ENCODE results near the gene COASY. TPM values are rescaled to one million over a fixed set of nuclear protein-coding genes. Genes with fewer than 3 reads are reported as not detected.
"Not testable (repeated sequence)": the region's sequence is repeated elsewhere in the genome, so short reads cannot be mapped to it uniquely, and the experiment has no call there.

The COASY gene
- total RNA-seq, 1 experiment from 2014 or later = 26.8 TPM

DNA sequence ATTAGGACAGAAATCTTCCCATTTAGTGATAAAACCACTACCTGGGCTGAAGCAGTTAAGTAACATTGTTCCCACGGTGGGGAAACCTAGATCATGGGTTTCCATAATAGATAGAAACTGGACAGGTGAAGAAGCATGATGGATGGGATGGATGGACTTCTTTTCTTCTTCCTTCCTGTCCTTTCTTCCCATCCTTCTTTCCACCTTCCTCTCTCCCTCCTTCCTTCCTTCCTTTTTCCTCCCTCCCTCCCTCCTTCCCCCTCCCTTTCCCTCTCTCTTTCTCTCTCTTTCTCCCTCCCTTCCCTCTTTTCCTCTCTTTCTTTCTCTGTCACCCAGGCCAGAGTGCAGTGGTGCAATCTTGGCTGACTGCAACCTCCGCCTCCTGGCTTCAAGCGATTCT lies 12.5 kb downstream of the COASY start:
- DNase-seq (ENCODE audit: low spot score) = no peak

DNA sequence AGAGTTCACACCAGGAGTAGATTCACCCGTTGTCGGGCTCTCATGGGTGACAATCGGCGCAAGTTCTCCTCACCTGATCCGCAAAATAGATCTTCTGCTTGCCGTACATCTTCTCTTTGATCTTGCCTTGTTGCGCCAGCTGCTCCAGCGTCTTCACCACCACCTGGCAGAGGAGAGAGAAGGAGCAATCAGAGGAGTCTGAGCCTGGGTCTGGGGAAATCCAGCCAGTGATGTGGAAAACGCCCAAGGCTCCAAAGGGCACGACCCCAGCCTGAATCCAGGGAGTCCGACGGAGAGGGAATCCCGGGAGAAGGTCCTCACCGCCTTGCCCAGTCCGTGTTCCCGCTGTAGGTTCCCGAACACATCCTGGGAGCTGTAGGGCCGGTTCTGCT lies 15.2 kb downstream of the COASY start:
- DNase-seq (ENCODE audit: low spot score) = no peak

DNA sequence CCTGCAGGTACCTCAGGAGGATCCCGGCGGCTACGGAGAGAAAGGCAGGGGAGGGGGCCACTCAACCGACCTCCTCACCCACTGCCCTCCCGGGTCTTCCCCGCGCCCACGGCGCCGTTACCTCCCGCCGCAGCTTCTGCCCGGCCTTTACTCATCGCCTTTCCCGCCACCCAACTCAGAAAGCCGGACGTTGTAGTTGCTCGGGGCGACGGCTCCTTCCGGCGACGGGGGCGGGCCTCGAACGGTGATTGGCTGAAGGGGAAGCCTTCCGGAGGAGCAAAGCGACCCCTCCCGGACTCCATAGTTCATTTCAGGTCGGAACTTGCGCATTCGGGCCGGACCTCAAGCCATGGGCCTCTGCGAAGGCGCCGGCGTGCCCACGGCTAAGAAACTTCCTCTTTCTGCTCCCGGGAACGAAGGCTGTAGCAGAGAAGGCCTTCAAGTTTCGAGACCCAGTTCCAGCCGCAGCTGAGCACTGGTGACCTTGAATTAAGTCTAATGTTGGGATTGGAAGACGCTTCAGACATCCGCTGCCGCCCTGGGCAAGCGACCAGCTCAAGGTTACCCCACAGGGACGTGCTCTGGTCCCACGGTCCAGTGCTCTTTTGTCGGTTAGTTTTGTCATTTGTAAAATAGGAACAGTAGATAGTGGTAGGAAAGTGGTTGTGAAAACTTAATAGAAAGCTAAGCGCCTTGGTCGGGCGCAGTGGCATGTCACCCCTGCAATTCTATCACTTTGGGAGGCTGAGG lies 15.8 kb downstream of the COASY start, which contains the start of gene PSMC3IP:
PSMC3IP (minus strand) TSS at position 198 of the 750 bp plus-strand sequence; CDS start at position 155, 43 bp downstream.
- DNase-seq (ENCODE audit: low spot score) = peak; percentile 89

DNA sequence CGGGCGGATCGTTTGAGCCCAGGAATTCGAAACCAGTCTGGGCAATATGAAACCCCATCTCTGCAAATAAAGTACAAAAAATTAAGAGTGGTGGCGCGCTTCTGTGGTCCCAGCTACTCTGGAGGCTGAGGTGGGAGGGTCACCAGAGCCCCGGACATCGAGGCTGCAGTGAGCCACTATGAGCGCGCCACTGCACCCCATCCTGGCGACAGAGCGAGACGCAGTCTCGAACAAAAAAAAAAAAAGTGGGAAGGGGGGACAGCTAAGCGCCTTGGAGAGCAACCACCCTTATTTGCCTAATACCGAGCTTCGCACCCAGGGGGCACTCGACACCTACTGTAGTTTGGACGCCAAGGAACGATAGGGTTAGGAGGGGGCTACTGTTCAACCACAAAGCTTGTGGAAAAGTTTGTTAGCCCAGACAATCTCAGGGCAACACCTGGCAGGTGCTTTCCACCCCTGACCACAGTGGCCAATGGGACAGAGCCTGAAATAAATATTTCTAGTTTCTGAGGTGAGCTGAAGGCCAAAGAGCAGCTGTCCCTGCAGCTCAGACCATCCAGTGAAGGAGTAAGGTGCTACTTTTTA lies 16.4 kb downstream of the COASY start:
- DNase-seq (ENCODE audit: low spot score) = peak; percentile 70

DNA sequence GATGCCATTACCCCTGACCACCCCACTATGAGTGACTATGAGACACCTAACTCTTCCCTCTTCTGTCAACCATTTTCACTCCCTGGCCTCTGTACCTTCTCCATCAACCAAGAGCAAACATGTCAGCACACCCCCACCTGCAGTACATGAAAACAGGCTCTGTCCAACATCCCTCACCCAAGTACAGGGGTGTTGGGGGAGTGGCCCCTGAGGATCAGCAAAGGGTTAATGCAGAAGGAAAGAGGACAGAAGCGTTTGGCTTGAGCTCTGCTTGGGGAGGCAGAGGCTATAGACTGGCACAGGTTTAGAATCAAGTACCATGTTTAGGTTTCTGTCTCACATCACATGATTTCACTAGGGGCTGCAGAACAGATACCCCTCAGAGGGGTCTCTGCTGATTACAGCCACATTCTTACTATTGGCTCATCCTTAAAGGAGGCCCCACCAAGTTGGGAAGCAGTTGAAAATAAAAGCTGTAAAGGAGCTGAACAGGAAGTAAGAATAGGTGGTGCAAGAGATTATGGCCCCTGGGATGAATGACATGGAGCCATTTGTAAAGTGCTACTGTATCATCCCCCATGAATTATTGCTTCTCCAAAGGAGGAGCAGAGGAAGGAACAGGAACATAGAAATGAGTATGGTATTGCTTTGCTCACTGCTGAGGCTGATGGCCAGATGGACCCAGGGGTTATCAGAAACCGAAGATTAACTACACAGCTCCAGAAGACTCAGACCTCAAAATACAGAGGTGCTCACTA lies 18.0 kb downstream of the COASY start:
- DNase-seq (ENCODE audit: low spot score) = no peak

DNA sequence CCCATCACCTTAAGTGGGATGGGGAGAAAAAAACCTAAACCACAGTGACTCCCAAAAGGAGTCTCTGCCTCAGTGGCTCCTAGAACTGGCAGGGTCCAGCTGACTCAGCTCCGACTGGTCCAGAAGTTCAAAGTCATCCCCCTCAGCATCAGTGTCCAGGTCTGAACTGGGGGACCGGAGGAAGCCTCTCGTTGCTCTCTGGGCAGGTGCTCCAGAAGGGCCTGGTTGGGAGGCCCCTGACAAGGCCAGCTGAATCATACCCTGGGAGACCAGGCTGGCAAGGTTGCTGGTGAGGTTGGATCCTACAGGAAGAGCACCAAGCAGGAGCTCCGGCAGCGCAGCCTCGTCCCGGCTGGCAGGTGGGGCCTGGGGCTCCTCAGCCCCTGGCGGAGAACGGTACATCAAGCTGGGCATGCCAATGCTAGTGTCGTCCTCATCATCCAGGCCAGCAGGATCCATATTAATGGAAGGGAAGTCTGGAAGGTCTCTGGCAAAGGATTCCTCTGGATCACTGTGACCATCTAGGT lies 19.9 kb downstream of the COASY start:
- no peak for DNase-seq (ENCODE audit: low spot score)

DNA sequence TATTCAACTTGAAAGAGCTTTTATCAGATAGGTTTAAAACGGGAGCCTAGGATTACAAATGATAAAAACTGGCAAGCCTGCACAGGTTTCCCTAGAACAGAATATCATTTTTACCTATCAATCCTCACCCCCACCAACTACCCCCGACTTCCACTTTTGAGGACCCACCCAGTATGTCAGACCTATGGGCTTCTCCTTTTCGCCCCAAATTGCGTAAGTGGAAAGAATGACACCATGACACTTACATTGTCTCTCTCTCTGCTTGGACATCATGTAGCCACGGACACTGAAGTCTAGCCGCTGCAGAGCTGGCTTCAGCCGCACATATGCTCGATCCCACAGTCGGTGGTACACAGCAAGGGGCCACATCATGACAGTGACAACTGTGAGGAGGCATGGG lies 22.9 kb downstream of the COASY start:
- DNase-seq (ENCODE audit: low spot score) = no peak

DNA sequence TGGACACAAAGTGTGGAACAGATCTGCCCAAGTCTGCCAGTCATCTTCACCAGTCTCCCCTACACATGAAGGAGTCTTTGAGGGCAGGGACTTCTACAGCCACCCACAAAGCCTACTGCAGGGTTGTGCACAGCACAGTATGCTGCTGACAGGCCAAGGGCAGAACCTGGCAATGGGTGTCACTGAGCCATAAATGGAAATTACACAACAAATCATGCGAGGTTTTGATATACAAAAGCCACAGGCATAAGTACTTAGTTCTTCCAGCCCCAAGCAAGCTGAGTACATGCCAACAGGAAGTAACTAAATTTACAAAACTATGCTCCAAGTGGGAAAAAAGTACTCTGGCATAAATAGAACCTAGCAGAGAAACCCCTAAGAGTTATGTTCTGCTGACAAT lies 23.4 kb downstream of the COASY start:
- DNase-seq (ENCODE audit: low spot score) = no peak

DNA sequence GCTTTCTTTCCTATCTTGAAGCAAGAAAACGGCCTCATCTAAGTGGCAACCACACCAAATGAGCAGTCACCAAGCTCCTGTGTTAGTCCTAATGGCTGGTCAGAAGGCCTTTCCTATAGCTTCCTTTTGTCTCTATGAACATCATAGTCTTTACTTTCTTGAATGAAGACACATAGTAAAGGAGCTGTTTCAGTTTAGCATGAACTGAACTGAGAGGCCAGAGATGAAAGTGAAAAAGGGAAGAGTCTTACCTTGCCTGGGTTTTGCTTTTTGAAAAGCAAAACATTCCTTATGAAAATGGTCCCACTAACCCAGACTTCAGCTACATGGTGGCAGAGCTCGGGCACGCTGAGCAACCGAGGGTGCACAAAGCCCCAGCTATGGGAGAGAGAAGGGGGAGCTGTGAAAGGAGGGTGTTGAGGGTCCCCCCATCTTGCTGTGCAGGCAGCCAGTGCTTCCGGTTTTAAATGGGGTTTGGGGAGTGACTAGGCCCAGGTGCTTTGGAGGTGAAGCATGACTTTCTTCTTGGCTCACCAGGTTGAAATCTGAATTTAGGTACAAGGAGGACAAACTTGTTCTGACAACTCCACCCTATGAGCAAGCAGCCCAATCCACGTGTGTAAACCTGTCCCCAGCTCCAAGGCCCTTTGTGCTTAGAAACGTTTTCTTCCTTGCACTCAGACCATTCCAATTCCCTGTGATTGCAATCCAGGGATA lies 24.7 kb downstream of the COASY start:
- no peak for DNase-seq (ENCODE audit: low spot score)

DNA sequence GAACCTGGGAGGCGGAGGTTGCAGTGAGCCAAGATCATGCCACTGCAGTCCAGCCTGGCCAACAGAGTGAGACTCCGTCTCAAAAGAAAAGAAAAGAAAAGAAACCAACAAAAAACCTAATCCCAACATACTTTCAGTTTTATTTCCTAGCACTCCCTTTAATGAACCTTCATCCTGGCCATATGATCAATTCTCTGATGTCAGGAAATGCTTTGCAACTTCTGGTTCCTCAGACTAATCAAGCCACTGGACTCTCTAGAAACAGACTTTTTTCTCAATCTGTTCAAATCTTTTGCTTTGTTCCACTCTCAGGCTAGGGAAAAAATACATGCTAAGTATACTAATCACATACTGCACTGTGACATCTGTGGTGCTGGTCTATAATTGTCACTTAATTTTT lies 28.9 kb downstream of the COASY start:
- no peak for DNase-seq (ENCODE audit: low spot score)

DNA sequence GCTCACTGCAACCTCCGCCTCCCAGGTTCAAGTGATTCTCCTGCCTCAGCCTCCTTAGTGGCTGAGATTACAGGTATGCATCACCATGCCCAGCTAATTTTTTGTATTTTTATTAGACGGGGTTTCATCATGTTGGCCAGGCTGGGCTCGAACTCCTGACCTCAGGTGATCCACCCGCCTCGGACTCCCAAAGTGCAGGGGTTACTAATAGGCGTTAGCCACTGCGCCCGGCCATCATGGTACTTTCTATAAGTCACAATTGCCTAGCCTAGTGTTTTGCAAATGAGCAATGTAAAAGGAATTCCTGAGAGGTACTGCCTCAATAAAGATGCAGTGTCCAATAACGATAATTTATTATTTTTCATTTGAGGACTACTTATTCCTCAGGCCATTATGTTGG lies 29.5 kb downstream of the COASY start:
- no peak for DNase-seq (ENCODE audit: low spot score)

DNA sequence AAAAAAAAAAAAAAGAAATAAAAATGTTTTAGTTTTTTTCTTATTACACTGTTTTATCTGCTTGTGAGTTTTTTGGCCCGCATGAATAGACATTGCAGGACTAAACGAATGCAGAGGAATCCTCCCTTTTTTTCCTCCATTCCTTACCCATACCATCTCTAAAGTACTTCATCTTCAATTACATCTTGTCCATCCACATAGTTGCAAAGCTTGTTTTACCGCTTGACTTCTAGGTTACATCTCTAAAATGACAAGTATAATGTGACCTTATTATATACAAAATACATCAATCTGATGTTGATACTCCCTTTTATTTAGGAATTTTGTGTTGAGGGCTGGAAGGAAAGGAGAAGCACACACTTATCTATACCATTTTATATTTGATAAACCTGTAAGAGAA lies 34.4 kb downstream of the COASY start:
- DNase-seq (ENCODE audit: low spot score) = no peak

DNA sequence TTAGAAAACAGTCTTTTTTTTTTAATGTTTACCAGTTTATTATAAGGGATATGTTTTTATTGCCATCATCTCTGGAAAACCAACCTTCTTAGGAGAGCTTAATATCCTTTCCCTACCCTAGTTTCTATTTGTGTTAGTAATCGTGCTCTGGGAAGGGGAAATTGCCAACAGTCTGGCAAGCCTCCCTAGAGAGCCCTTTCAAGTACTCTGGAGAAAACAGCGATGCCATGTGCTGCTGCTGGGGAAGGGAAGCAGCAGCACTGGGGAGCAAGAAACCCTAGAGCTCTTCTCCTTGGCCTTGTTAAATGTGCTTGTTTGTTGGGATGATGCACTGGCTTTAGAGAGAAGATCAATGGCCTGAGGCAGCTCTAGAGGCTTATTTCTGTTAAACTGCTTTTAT lies 37.0 kb downstream of the COASY start:
- no peak for DNase-seq (ENCODE audit: low spot score)

DNA sequence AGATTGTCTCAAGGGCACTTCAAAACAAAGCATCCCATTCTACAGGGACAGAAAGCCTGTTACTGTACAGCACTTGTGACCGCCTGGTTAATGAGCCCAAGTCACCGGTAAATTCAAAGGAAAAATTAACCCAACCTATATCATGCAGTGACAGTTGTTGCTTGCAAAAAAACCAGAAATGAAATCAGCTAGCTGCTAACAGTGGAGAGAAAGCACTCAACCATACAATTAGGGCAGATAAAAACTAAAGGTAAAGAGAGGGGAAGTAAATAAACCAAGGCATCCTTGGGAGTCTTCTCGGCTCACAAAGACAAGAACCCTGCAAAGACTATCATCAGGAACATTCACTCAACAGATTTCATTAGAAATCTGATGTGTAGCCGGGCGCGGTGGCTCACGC lies 41.4 kb downstream of the COASY start:
- no peak for DNase-seq (ENCODE audit: low spot score)

DNA sequence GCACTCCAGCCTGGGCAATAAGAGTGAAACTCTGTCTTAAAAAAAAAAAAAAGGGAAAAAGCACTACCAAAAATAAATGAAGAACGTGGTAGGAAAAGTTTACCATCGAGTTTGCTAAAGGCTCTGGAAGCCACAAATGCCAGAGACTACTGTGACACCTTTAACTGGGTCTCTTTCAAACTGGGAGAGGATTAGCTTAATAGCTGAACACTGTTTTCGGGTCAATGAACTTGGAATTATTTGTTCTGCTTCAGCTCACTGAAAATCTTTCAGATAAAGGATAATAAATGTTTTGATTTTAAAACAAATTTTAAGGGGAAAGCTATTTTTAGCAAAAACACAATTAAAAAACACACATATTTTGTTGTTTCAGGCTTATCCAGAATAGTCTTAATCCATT lies 45.8 kb downstream of the COASY start:
- DNase-seq (ENCODE audit: low spot score) = no peak

DNA sequence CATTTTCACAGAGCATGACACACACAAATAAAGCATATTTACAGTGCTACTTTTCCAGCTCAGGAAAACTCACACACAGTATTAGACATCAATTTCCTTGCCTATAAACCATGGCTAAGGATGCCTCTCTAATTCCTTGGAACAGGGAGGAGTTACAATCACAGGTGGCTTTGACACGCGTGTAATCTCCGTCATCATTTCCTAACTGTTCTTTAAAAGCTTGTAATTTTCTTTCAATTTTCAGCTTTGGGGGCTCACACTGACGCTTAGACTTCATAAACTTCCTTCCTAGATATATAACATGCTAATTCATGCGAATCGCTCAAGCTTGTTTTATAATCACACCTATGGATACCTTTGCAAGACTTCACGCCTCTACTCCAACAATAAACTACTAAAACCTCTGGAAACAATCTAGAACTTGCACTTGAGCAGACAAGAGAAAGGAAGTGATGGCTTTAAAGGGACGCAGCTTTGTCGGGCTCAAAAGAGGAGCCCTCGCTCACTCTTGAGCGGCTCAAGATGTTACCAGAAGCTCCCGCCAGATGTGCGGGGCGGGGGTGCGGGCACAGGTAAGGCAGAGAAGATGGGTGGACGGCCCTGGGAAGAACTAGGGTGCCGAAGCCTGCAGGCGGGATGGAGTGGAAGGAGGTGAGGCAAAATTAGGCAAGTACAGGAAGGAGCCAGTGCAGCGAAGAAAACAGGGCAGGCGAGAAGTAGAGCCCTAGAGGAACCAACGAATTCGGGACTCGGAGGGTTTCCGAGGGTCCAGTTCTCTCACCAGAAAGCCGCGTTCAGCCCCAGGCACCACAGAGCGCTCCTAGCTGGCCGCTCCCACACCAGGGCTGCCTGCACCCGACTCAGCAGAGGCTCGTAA lies 46.6 kb downstream of the COASY start:
- no peak for DNase-seq (ENCODE audit: low spot score)

DNA sequence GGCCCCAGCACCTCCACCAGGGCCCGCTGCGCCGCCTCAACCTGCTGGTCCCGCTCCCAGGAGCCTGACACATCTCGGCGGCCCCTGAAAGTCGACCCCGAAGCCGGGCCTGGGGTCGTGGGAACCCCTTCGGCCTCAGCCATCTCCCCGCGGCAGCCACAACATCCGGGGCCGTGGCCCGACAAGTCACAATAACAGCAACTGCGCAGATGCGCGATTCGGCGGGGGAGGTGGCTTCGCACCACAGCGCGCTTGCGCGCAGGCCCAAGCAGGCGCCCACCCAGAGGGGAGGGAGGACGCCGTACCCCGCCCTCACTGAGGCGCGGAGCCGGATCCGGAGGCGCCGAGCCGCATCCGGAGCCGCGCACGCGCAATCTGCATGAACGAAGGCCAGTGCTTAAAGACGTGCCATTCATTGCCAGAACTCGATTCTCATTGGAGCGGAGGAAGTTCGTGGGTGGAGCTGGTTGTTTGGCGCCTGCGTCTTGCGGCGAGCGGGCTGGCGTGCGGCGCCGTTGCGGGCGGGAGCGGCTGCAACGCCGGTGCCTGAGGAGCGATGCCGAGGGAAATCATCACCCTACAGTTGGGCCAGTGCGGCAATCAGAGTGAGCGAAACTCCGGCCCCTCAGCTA lies 47.4 kb downstream of the COASY start, which contains the start of the genes RETREG3 and TUBG1:
RETREG3 (minus strand) TSS at position 193 of the 632 bp plus-strand sequence; CDS start at position 143, 50 bp downstream.
TUBG1 (plus strand) TSS at position 502 of the 632 bp plus-strand sequence; CDS start at position 557, 55 bp downstream.
- DNase-seq (ENCODE audit: low spot score) = peak; percentile 98

DNA sequence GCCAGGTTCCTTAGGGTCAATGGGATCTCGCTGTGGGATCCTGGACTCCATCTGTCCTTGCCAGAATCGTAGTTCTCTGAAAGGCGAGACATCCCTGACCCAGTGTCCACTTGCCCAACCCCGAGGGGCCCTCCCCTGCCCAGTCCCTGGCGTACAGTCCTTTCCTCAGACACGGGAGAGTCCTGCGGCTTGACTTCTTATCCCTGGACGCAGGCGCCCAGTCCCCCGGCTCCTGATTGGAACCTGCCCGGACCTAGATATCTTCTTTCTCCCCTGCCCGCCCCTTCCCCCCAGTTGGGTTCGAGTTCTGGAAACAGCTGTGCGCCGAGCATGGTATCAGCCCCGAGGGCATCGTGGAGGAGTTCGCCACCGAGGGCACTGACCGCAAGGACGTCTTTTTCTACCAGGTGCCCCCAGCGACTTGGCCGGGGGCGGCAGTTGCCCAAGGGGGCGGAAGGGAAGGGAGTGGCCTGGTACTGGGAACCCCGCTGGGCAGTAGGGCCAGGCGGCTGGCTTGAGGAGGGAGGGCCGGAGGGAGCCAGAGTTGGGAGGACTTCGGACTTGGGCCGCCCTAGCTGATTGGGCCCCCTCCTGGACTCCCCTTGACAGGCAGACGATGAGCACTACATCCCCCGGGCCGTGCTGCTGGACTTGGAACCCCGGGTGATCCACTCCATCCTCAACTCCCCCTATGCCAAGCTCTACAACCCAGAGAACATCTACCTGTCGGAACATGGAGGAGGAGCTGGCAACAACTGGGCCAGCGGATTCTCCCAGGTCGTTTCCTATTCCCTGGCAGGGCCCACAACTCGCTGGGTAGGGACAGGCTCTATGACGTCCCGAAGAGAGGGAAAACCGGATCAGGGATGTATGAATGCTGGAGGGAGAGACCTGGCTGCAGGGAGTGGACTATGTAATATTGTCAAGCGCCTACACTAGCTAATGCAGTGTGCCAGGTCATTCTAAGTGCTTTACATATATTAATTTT lies 48.2 kb downstream of the COASY start:
- not testable (repeated sequence) for DNase-seq (ENCODE audit: low spot score)

DNA sequence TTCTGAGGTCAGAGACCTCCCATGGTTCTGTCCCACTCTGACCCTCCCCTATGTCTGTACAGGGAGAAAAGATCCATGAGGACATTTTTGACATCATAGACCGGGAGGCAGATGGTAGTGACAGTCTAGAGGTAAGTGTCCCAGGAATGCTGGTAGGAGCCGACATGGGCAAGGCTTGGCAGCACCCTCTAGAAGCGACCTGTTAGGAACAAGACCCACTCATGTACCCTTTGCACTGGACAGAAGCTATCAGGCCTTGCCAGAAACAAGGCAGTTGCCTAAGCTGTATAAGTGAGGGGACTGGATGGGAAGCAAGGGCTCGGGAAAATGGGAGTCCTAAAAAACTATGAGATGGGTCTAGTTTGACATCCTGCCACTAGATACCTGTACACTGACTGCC lies 50.1 kb downstream of the COASY start:
- DNase-seq (ENCODE audit: low spot score) = no peak

Data from H4 (cell line).